ENCODE data around the gene CUX1. TPM values are rescaled to one million over a fixed set of nuclear protein-coding genes. Genes with fewer than 3 reads are reported as not detected.
"Not testable (repeated sequence)": the region's sequence is repeated elsewhere in the genome, so short reads cannot be mapped to it uniquely, and the experiment has no call there.

CUX1 gene
- polyA plus RNA-seq, 4 donors = 29.2 to 77.5 (median 32.3) TPM

GRCh38 chr7:102323914-102324195 is 506.4 kb downstream of the CUX1 start:
- H3K27me3 ChIP-seq (ENCODE audit: control insufficient read depth in 3 of 3, insufficient read depth in 3 of 3, low read length in 3 of 3) = peaks cover 0 to 10% (median 3%) of the 10 kb centered on the region in 3 donors
- 76 to 91% (median 86%) methylated on average over 5 of the region's 5 CpGs for WGBS, 3 donors
- no peaks in the 10 kb centered on the region for H3K9me3 ChIP-seq (ENCODE audit: control insufficient read depth in 2 of 2, insufficient read depth in 1 of 2, low read depth in 1 of 2, low read length in 1 of 2)
- no peak overlapping the region for H3K4me3 ChIP-seq (ENCODE audit: low read depth in 1 of 3, low read length in 3 of 3)
- FAIRE-seq (no peak), DNase-seq (no peak)
- H3K36me3 ChIP-seq (ENCODE audit: control insufficient read depth in 3 of 3, insufficient read depth in 2 of 3, low read depth in 1 of 3, low read length in 3 of 3) = peaks cover 0 to 5% (median 0%) of the 10 kb centered on the region in 3 donors
- no peaks in the 10 kb centered on the region for H3K4me1 ChIP-seq (ENCODE audit: control insufficient read depth in 3 of 3, insufficient read depth in 2 of 3, low read depth in 1 of 3, low read length in 2 of 3)
- H3K27ac ChIP-seq (ENCODE audit: low read depth in 1 of 3, low read length in 2 of 3) = no peak overlapping the region

DNA sequence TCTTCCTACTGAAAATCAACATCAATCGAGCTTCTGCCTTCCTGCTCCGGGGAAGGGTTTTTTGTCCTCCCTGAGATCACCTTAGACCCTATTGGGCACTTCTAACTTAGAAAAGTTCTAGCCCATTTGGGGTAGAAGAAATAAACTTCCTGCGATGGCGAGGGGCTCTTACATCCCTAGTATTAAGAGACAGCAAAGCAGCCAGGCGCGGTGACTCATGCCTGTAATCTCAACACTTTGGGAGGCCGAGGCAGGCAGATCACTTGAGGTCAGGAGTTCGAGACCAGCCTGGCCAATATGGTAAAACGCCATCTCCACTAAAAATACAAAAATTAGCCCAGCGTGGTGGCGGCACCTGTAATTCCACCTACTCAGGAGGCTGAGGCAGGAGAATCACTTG is 507.7 kb downstream of the CUX1 start:
- H3K4me3 ChIP-seq (ENCODE audit: low read depth in 1 of 3, low read length in 3 of 3); H3K4me1 ChIP-seq (ENCODE audit: control insufficient read depth in 3 of 3, insufficient read depth in 2 of 3, low read depth in 1 of 3, low read length in 2 of 3); DNase-seq; FAIRE-seq; H3K9me3 ChIP-seq (ENCODE audit: control insufficient read depth in 2 of 2, insufficient read depth in 1 of 2, low read depth in 1 of 2, low read length in 1 of 2); H3K27ac ChIP-seq (ENCODE audit: low read depth in 1 of 3, low read length in 2 of 3); H3K36me3 ChIP-seq (ENCODE audit: control insufficient read depth in 3 of 3, insufficient read depth in 2 of 3, low read depth in 1 of 3, low read length in 3 of 3): not testable (repeated sequence)
- WGBS, 3 donors = 82 to 89% (median 88%) methylated on average over 11 of the region's 11 CpGs
- peaks cover 0 to 10% (median 3%) of the 10 kb centered on the region in 3 donors for H3K27me3 ChIP-seq (ENCODE audit: control insufficient read depth in 3 of 3, insufficient read depth in 3 of 3, low read length in 3 of 3)

DNA sequence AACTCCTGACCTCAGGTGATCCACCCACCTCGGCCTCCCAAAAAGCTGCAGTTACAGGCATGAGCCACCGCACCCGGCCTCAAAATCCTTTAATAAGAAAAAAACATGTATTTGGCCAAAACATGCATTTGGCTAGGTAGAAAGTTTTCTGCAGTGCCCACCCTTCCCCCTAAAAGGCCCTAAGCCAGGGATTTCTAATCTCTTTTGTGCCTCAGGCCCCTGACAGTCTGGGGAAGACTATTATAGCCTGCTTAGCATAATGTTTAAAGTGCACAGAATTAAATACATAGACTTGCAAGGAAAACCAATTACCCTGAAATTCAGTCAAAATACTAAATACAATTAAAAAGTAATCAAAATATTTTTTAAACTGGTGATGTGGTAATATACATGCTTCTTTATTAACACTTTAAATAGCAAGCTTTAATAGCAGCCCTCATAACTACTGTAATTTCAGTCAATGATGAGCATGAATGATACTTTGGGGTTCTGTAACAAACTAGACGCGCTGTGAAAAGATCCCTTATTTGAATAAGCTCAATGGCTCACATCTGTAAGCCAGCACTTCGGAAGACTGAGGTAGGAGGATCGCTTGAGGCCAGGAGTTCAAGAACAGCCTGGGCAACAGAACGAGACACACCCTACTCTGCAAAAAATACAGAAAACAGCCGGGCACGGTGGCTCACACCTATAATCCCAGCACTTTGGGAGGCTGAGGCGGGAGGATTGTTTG is 508.9 kb downstream of the CUX1 start:
- no peak for FAIRE-seq
- no peak for DNase-seq
- Histone ChIP-seq H3K9me3 (ENCODE audit: control insufficient read depth in 2 of 2, insufficient read depth in 1 of 2, low read depth in 1 of 2, low read length in 1 of 2) (no peaks in the 10 kb centered on the region), H3K27me3 (ENCODE audit: control insufficient read depth in 3 of 3, insufficient read depth in 3 of 3, low read length in 3 of 3) (peaks cover 0 to 10% (median 0%) of the 10 kb centered on the region in 3 donors), H3K4me3 (ENCODE audit: low read depth in 1 of 3, low read length in 3 of 3) (no peak overlapping the region), H3K27ac (ENCODE audit: low read depth in 1 of 3, low read length in 2 of 3) (no peak overlapping the region), H3K4me1 (ENCODE audit: control insufficient read depth in 3 of 3, insufficient read depth in 2 of 3, low read depth in 1 of 3, low read length in 2 of 3) (no peaks in the 10 kb centered on the region), H3K36me3 (ENCODE audit: control insufficient read depth in 3 of 3, insufficient read depth in 2 of 3, low read depth in 1 of 3, low read length in 3 of 3) (no peaks in the 10 kb centered on the region)
- 70 to 88% (median 82%) methylated on average over 11 of the region's 11 CpGs for WGBS, 3 donors

DNA sequence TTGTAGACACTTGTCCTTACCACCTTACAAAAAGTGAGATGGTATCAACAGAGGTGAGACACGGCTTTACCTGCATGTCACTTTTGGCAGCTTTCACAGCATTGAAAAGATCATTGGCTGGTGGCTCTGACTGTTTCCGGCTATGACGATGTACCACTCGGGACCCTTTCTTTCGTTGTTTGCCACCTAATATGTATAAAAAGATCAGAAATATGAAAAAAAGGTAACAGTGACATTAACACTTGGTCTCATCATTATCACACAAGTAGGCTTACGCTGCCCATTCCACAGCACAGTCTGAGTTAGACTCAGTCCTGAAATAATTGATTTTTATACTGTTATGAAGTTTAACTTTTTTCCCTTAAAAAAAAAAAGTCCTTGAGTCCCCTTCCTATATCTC is 509.8 kb downstream of the CUX1 start:
- not testable (repeated sequence) for H3K4me3 ChIP-seq (ENCODE audit: low read depth in 1 of 3, low read length in 3 of 3); H3K27me3 ChIP-seq (ENCODE audit: control insufficient read depth in 3 of 3, insufficient read depth in 3 of 3, low read length in 3 of 3); H3K9me3 ChIP-seq (ENCODE audit: control insufficient read depth in 2 of 2, insufficient read depth in 1 of 2, low read depth in 1 of 2, low read length in 1 of 2); DNase-seq; H3K27ac ChIP-seq (ENCODE audit: low read depth in 1 of 3, low read length in 2 of 3); H3K36me3 ChIP-seq (ENCODE audit: control insufficient read depth in 3 of 3, insufficient read depth in 2 of 3, low read depth in 1 of 3, low read length in 3 of 3); H3K4me1 ChIP-seq (ENCODE audit: control insufficient read depth in 3 of 3, insufficient read depth in 2 of 3, low read depth in 1 of 3, low read length in 2 of 3); FAIRE-seq
- 85 to 89% (median 85%) methylated on average over 6 of the region's 6 CpGs for WGBS, 3 donors

- DNase-seq; H3K27ac ChIP-seq (ENCODE audit: low read depth in 1 of 3, low read length in 2 of 3); H3K9me3 ChIP-seq (ENCODE audit: control insufficient read depth in 2 of 2, insufficient read depth in 1 of 2, low read depth in 1 of 2, low read length in 1 of 2); FAIRE-seq; H3K4me3 ChIP-seq (ENCODE audit: low read depth in 1 of 3, low read length in 3 of 3); H3K4me1 ChIP-seq (ENCODE audit: control insufficient read depth in 3 of 3, insufficient read depth in 2 of 3, low read depth in 1 of 3, low read length in 2 of 3); H3K27me3 ChIP-seq (ENCODE audit: control insufficient read depth in 3 of 3, insufficient read depth in 3 of 3, low read length in 3 of 3); H3K36me3 ChIP-seq (ENCODE audit: control insufficient read depth in 3 of 3, insufficient read depth in 2 of 3, low read depth in 1 of 3, low read length in 3 of 3): not testable (repeated sequence)
- WGBS, 3 donors = 51 to 69% (median 66%) methylated on average over 4 of the region's 5 CpGs
Measured at GRCh38 chr7:102328863-102329262, 511.4 kb downstream of the CUX1 start.

- H3K9me3 ChIP-seq (ENCODE audit: control insufficient read depth in 2 of 2, insufficient read depth in 1 of 2, low read depth in 1 of 2, low read length in 1 of 2); H3K36me3 ChIP-seq (ENCODE audit: control insufficient read depth in 3 of 3, insufficient read depth in 2 of 3, low read depth in 1 of 3, low read length in 3 of 3); FAIRE-seq; H3K27ac ChIP-seq (ENCODE audit: low read depth in 1 of 3, low read length in 2 of 3); H3K4me3 ChIP-seq (ENCODE audit: low read depth in 1 of 3, low read length in 3 of 3); H3K4me1 ChIP-seq (ENCODE audit: control insufficient read depth in 3 of 3, insufficient read depth in 2 of 3, low read depth in 1 of 3, low read length in 2 of 3); DNase-seq; H3K27me3 ChIP-seq (ENCODE audit: control insufficient read depth in 3 of 3, insufficient read depth in 3 of 3, low read length in 3 of 3): not testable (repeated sequence)
- WGBS, 3 donors = 68 to 78% (median 75%) methylated on average over 8 of the region's 9 CpGs
Measured at GRCh38 chr7:102329366-102329765, 511.9 kb downstream of the CUX1 start.

DNA sequence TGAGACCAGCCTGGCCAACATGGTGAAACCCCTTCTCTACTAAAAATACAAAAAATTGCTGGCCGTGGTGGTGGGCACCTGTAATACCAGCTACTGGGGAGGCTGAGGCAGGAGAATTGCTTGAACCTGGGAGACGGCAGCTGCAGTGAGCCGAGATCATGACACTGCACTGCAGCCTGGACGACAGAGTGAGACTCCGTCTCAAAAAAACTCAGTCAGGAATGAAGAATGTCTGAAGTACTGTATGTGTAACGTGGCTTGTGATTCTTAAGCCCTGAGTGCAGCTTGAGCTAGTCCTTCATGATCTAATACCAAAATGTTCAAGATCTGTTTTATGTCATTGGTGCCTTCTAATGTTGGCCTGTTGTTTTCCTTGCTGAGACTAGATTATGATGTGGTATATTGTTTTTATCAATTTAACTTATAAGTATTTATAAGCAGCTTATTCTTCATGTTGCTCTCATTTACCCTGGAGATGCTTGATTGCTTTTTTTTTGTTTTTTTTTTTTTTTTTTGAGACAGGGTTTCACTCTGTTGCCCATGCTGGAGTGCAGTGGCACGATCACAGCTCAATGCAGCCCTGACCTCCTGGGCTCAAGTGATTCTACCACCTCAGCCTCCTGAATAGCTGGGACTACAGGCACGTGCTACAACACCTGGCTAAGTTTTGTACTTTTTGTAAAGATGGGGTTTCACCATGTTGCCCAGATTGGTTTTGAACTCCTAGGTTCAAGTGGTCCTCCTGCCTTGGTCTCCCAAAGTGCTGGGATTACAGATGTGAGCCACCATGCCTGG is 513.4 kb downstream of the CUX1 start:
- 78 to 90% (median 88%) methylated on average over 8 of the region's 8 CpGs for WGBS, 3 donors
- not testable (repeated sequence) for H3K27ac ChIP-seq (ENCODE audit: low read depth in 1 of 3, low read length in 2 of 3); H3K4me3 ChIP-seq (ENCODE audit: low read depth in 1 of 3, low read length in 3 of 3); H3K27me3 ChIP-seq (ENCODE audit: control insufficient read depth in 3 of 3, insufficient read depth in 3 of 3, low read length in 3 of 3); H3K4me1 ChIP-seq (ENCODE audit: control insufficient read depth in 3 of 3, insufficient read depth in 2 of 3, low read depth in 1 of 3, low read length in 2 of 3); DNase-seq; H3K9me3 ChIP-seq (ENCODE audit: control insufficient read depth in 2 of 2, insufficient read depth in 1 of 2, low read depth in 1 of 2, low read length in 1 of 2); H3K36me3 ChIP-seq (ENCODE audit: control insufficient read depth in 3 of 3, insufficient read depth in 2 of 3, low read depth in 1 of 3, low read length in 3 of 3); FAIRE-seq

Measured in small intestine (tissue), 7 donors.